ENCODE measurements around the gene USHBP1.

Gene USHBP1

GRCh38 chr19:17240062-17240752, 24.3 kb downstream of the USHBP1 start:
- ATAC-seq = no peak

- ATAC-seq = no peak
Measured at GRCh38 chr19:17237747-17238706, 26.5 kb downstream of the USHBP1 start.

GRCh38 chr19:17236811-17237543, 27.6 kb downstream of the USHBP1 start:
- ATAC-seq = no peak

GRCh38 chr19:17235971-17236777, 28.4 kb downstream of the USHBP1 start:
- ATAC-seq = peak; percentile 11 to 24

- ATAC-seq = peak; percentile 87 to 91
Measured at GRCh38 chr19:17235300-17235970, 29.1 kb downstream of the USHBP1 start.

- peak; percentile 69 to 72 for ATAC-seq
Measured at GRCh38 chr19:17234911-17235299, 29.6 kb downstream of the USHBP1 start.

GRCh38 chr19:17232258-17232657, 32.3 kb downstream of the USHBP1 start:
- ATAC-seq = no peak

GRCh38 chr19:17229890-17230289, 34.7 kb downstream of the USHBP1 start:
- no peak for ATAC-seq

- no peak for ATAC-seq
Measured at GRCh38 chr19:17227798-17228367, 36.7 kb downstream of the USHBP1 start.

GRCh38 chr19:17226002-17226933, 38.3 kb downstream of the USHBP1 start, which contains the start of gene OCEL1:
OCEL1 (plus strand) TSS chr19:17226226; CDS start chr19:17226248, 22 bp downstream.
- peak; percentile 92 to 94 for ATAC-seq

GRCh38 chr19:17225053-17225452, 39.5 kb downstream of the USHBP1 start:
- ATAC-seq = no peak

- peak in 1 of 2 donors; percentile 19 for ATAC-seq
Measured at GRCh38 chr19:17220207-17220758, 44.3 kb downstream of the USHBP1 start.

- no peak for ATAC-seq
Measured at GRCh38 chr19:17219286-17219685, 45.3 kb downstream of the USHBP1 start.

- ATAC-seq = no peak
Measured at GRCh38 chr19:17216058-17216670, 48.4 kb downstream of the USHBP1 start.

GRCh38 chr19:17215127-17215971, 49.2 kb downstream of the USHBP1 start, which contains the start of gene USE1:
USE1 (plus strand) TSS chr19:17215357; CDS start chr19:17215406, 49 bp downstream.
- peak; percentile 98 for ATAC-seq

GRCh38 chr19:17214508-17215126, 49.9 kb downstream of the USHBP1 start:
- ATAC-seq = no peak

GRCh38 chr19:17213334-17213733, 51.2 kb downstream of the USHBP1 start:
- ATAC-seq = no peak
